Panc1 (cell line): ENCODE results near the gene FRS2. TPM values are rescaled to one million over a fixed set of nuclear protein-coding genes. Genes with fewer than 3 reads are reported as not detected.

Experiments
- ATAC-seq: fragments of 200-7000 bp; cut with Tn5 transposase; 2 replicates; pipeline ENCODE4 v1.9.1; 2020; ENCODE audit warnings: mild to moderate bottlenecking, moderate library complexity
- BruUV-seq: library from RNA; stranded (reverse); fragments of 400-500 nt; replicated peaks from 2 replicates; lab custom pipeline; 2021; lab: Mats Ljungman, UMichigan
- CTCF ChIA-PET: fragments of 300-600 bp; sonication (Branson Sonifier 250); formaldehyde crosslinking; loops from one replicate; lab custom pipeline; 2022; ENCODE audit warnings: antibody characterized with exemption; lab: Charles Lee
- POLR2A ChIA-PET: fragments of 300-600 bp; sonication (Branson Sonifier 250); formaldehyde crosslinking; loops from one replicate; lab custom pipeline; 2022; ENCODE audit warnings: antibody characterized with exemption; lab: Charles Lee
- DNase-seq: peaks from one replicate; pipeline ENCODE4 v3.0.0-alpha.2; 2010; ENCODE audit warnings: low read depth, low spot score
- H3K27ac ChIP-seq: 2 replicates; pipeline ENCODE4 v1.5.1; 2011; ENCODE audit warnings: mild to moderate bottlenecking, low read length, inconsistent platforms
- H3K27me3 ChIP-seq: fragments of 200-500 bp; sonication (Bioruptor generic); 2 replicates; pipeline ENCODE4 v1.6.0; 2014; ENCODE audit warnings: low read length, inconsistent platforms; ENCODE audit not compliant: control insufficient read depth, insufficient read depth
- H3K36me3 ChIP-seq: fragments of 200-500 bp; sonication (Bioruptor generic); 2 replicates; pipeline ENCODE4 v1.5.1; 2014; ENCODE audit warnings: inconsistent platforms, mild to moderate bottlenecking, low read length, moderate library complexity; ENCODE audit not compliant: control insufficient read depth, insufficient read depth
- H3K4me1 ChIP-seq: 2 replicates; pipeline ENCODE4 v1.5.1; 2011; ENCODE audit warnings: inconsistent platforms, mild to moderate bottlenecking, low read length, moderate library complexity; ENCODE audit not compliant: control insufficient read depth, insufficient read depth
- H3K4me3 ChIP-seq, 2 experiments: 2 replicates each; pipeline ENCODE4 v1.5.1; 2011 to 2012; ENCODE audit warnings: low read depth in 2 of 2, low read length in 2 of 2, mild to moderate bottlenecking in 2 of 2, inconsistent platforms in 1 of 2, moderate library complexity in 1 of 2
- H3K9me3 ChIP-seq: fragments of 200-500 bp; sonication (Bioruptor generic); 2 replicates; pipeline ENCODE4 v1.5.1; 2014; ENCODE audit warnings: low read depth, mild to moderate bottlenecking, inconsistent platforms, low read length, moderate library complexity; ENCODE audit not compliant: control insufficient read depth, insufficient read depth
- CTCF ChIP-seq: fragments of 450-650 bp; IDR thresholded peaks from 2 replicates; pipeline ENCODE4 v1.5.1; 2017; ENCODE audit warnings: mild to moderate bottlenecking
- POLR2AphosphoS5 ChIP-seq: IDR thresholded peaks from 2 replicates; pipeline ENCODE4 v1.6.1; 2012; ENCODE audit warnings: mild to moderate bottlenecking, low read depth, low read length, moderate library complexity
- REST ChIP-seq, 2 experiments: IDR thresholded peaks; 2 replicates each; pipeline ENCODE4 v1.6.1; 2011 to 2012; ENCODE audit warnings: low read depth in 2 of 2, control low read depth in 1 of 2, low read length in 1 of 2, mild to moderate bottlenecking in 1 of 2, moderate library complexity in 1 of 2; ENCODE audit not compliant: insufficient read depth in 1 of 2
- SIN3A ChIP-seq: IDR thresholded peaks from 2 replicates; pipeline ENCODE4 v1.6.1; 2012; ENCODE audit warnings: low read depth, mild to moderate bottlenecking, low read length, moderate library complexity, borderline replicate concordance; ENCODE audit not compliant: insufficient read depth
- TCF7L2 ChIP-seq: IDR thresholded peaks from 2 replicates; pipeline ENCODE4 v1.6.1; 2011; ENCODE audit warnings: mild to moderate bottlenecking, low read depth, low read length, inconsistent platforms
- in situ Hi-C: cut with HindIII; loops from 2 replicates; pipeline ENCODE4 v1.10.0; 2016; ENCODE audit warnings: low sequenced_read_pairs, low pct_unique_long_range_greater_than_20kb
- intact Hi-C: fragments of 100-400 bp; cut with micrococcal nuclease; formaldehyde crosslinking; loops from one replicate; pipeline ENCODE4 v1.10.0; 2022; ENCODE audit not compliant: unreplicated experiment
- total RNA-seq: library from RNA; stranded (reverse); gene quantifications from one replicate; pipeline ENCODE4 v1.2.1, GENCODE V29; 2021; ENCODE audit not compliant: unreplicated experiment

FRS2 gene
- total RNA-seq, 1 experiment from 2014 or later = 26.6 TPM

- Histone ChIP-seq H3K27me3 (no peaks in the 10 kb centered on the region), H3K9me3 (no peaks in the 10 kb centered on the region), H3K27ac (no peak overlapping the region), H3K36me3 (no peaks in the 10 kb centered on the region), H3K4me3 (no peak overlapping the region), H3K4me1 (peaks cover 3% of the 10 kb centered on the region; the same call in 1 of the 2 replicates)
- TF ChIP-seq REST (IDR thresholded peaks at IDR 0.05; ENCODE audit: insufficient read depth in 1 of 2, low read depth in 2 of 2, low read length in 1 of 2) = no peak
- TF ChIP-seq SIN3A = no peak
- ATAC-seq (no peak), DNase-seq (no peak)
- ChIA-PET CTCF (interaction anchor here (0.5 kb wide), 1 partner anchor 161 kb away, joined by 4 read pairs; no protein-coding TSS in a partner anchor), POLR2A (no interaction called here)
- in situ Hi-C loops = loop anchor here (25.0 kb wide), 1 partner anchor 96 kb away; the partner anchor contains the start of gene CCT2
- no TSS peak for BruUV-seq
- intact Hi-C loops = no loop called here
Observed at GRCh38 chr12:69490920-69491643, 20.9 kb downstream of the FRS2 start.

GRCh38 chr12:69492739-69493138 is 22.6 kb downstream of the FRS2 start:
- CTCF ChIA-PET = no interaction called here
- no peaks in the 10 kb centered on the region for H3K9me3 ChIP-seq
- TF ChIP-seq REST (IDR thresholded peaks at IDR 0.05; ENCODE audit: insufficient read depth in 1 of 2, low read depth in 2 of 2, low read length in 1 of 2) = no peak
- TF ChIP-seq POLR2AphosphoS5 = no peak
- no peak for TF ChIP-seq SIN3A
- TF ChIP-seq TCF7L2 = no peak
- no peak for TF ChIP-seq CTCF
- ATAC-seq = no peak
- intact Hi-C loops = no loop called here
- peaks cover 10% of the 10 kb centered on the region; the same call in 1 of the 2 replicates for H3K4me1 ChIP-seq
- H3K27me3 ChIP-seq = no peaks in the 10 kb centered on the region
- H3K27ac ChIP-seq = no peak overlapping the region
- in situ Hi-C loops = loop anchor here (25.0 kb wide), 1 partner anchor 95 kb away; the partner anchor contains the start of gene CCT2
- DNase-seq = no peak
- no TSS peak for BruUV-seq
- POLR2A ChIA-PET = no interaction called here
- no peaks in the 10 kb centered on the region for H3K36me3 ChIP-seq
- H3K4me3 ChIP-seq = no peak overlapping the region
